CD4-positive, alpha-beta T cell treated with Interleukin-17A for 1 hour (primary cell): ENCODE results near the gene KRABD2.
"Not testable (repeated sequence)": the region's sequence is repeated elsewhere in the genome, so short reads cannot be mapped to it uniquely, and the experiment has no call there.

ENCODE experiments used
- DNase-seq: peaks from one replicate; pipeline ENCODE4 v3.0.0-alpha.2; 2020

Gene KRABD2

GRCh38 chr17:8360260-8360659 lies 16.2 kb downstream of the KRABD2 start:
- DNase-seq = no peak

DNA sequence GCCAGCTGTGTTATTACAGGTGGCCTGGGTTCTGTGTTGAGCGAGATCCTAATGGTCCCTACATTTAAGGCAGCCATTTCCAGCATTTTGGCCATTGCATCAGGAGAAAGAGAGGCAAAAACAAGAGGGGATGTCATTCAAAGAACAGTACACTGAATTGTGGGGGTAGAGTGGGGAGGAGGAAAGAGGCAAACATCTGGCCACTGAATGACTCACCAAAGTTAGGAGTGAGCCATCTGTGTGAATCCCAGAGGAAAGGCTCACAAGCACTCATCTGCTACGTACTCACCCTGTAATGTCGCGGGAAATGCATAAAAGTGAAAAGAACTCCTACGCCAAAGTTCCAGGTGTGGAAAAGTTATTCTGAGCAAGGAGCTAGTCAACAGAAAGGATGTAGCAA lies 16.7 kb downstream of the KRABD2 start:
- no peak for DNase-seq

DNA sequence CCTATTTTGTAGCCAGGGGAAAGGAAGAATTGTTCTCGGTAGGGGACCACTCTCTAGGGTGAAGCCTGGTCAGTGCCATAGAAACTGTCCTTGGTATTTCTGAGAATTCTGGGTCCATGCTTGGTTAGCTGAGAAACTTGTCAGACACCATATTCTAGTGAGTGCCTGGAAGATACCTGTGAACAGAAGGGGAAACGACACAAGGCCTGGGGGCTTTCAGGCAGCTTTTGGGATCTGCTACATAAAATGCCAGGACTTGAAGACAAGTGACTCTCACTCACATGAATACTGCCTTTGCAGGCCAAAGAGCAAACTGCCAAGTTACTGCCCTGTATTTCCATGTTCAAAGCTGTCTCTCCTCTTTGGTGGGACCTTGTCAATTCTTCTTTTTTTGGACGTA lies 18.6 kb downstream of the KRABD2 start:
- DNase-seq = no peak

DNA sequence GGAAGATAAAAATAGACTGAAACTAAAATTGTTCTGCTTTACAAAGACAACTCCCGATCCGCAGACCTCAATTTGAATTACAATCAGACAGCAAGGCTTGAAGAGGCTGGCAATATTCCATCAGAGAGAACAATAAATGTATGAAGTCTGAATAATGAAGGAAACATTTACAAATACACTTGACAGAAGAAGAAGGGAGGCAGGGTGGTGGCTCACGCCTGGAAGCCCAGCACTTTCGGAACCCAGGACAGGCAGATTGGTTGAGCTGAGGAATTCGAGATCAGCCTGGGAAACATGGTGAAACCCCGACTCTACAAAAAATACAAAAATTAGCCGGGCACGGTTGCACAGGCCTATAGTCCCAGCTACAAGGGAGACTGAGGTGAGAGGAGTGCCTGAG lies 22.3 kb downstream of the KRABD2 start:
- no peak for DNase-seq

DNA sequence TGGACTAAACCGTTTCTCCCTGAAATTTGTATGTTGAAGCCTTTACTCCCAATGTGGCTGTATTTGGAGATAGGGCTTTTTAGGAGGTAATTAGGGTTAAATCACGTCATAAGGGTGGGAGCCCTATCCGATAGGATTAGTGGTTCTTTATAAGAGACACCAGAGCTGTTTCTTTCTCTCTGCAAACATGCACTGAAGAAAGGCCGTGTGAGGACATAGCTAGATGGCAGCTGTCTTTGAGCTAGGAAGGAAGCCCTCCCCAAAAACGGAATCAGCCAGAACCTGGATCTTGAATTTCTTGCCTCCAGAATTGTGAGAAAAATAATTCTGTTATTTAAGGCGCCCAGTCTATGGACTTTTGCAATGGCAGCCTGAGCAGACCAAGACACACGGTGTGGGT lies 22.8 kb downstream of the KRABD2 start:
- DNase-seq = no peak

- DNase-seq = no peak
These were observed 26.2 kb downstream of the KRABD2 start for GRCh38 chr17:8350339-8350738.

- not testable (repeated sequence) for DNase-seq
These were observed 29.5 kb downstream of the KRABD2 start for GRCh38 chr17:8347001-8347400.

DNA sequence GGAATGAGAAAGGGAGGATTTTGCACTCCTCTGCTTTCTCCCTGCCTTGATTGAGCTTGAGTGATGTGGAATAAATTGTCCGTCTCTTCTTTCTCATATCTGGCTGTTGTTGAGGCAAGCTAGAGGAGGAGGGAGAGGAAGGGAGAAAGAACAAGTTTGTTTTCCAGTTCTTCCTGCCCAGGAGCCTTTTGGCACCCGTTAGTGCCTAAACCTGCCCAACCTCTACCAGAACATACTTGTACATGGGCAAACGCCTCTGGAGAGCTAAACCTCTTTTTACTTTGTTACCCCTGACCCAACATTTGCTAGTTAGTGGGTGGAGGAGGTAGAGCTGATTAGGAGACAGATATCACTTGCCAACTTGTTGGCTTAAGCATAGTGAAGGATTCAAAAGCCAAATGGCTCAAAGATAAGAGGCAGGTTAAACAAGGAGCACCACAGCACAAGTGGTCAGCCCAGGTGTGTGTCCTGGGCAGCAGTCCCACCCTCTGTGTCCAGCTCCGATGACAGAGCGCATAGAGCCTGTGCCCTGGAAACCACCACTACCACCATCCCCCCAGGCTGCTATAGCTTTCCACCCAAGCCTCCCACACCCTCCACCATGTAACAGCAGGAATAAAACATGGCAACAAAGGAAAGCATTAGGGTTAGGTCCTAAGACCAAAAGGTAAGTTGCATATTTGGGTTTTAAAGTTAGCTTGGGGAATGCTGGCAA lies 30.4 kb downstream of the KRABD2 start:
- no peak for DNase-seq

GRCh38 chr17:8345052-8345690 lies 31.3 kb downstream of the KRABD2 start:
- DNase-seq = no peak

- DNase-seq = no peak
These were observed 35.0 kb downstream of the KRABD2 start for GRCh38 chr17:8341456-8341855.

GRCh38 chr17:8339540-8339939 lies 37.0 kb downstream of the KRABD2 start, which contains the start of gene ODF4:
ODF4 (plus strand) TSS chr17:8339840; CDS start chr17:8340052, 212 bp downstream.
- DNase-seq = no peak

- DNase-seq = no peak
These were observed 37.8 kb downstream of the KRABD2 start for GRCh38 chr17:8338753-8339140.

- DNase-seq = no peak
These were observed 38.4 kb downstream of the KRABD2 start for GRCh38 chr17:8337802-8338752.

- DNase-seq = no peak
These were observed 43.2 kb downstream of the KRABD2 start for GRCh38 chr17:8333281-8333680.

GRCh38 chr17:8332688-8333087 lies 43.8 kb downstream of the KRABD2 start:
- DNase-seq = no peak

- DNase-seq = no peak
These were observed 44.4 kb downstream of the KRABD2 start for GRCh38 chr17:8332128-8332527.

DNA sequence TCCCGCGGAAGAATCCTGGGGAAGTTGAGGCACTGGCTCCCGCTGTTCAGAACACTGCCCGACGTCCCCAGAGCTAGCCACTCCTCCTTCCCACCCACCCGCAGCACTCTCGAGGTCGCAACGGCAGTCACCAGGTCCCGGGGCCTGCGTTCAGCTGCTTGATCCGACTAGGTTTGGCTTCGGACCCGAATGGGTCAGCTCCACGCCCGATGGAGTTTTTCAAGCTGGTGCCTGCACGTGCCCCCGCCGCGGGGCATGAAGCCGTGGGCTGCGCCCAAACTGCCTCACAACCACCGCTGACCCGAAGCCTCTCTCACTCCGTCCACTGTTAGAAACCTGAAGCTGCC lies 49.2 kb downstream of the KRABD2 start:
- DNase-seq = no peak
